Parietal lobe (tissue), 1 donor: ENCODE results near the gene TDP2. TPM values are rescaled to one million over a fixed set of nuclear protein-coding genes. Genes with fewer than 3 reads are reported as not detected.

Source experiments
- total RNA-seq: library from RNA; depleted of rRNA; stranded (reverse); fragments of >200 nt; gene quantifications from one replicate; pipeline ENCODE4 v1.2.3, GENCODE V29; 2014

TDP2 gene
- 36.0 TPM for total RNA-seq

GRCh38 chr6:24666641-24667377, at the start of gene TDP2, which contains the start of gene ACOT13:
Gene TDP2, minus strand, starts transcription at chr6:24666899. Its CDS starts 37 bp downstream, at chr6:24666862.
Gene ACOT13, plus strand, starts transcription at chr6:24667077. Its CDS starts 187 bp downstream, at chr6:24667264.

Other genes with a start within 250 kb of the TDP2 start
- gene GPLD1, start 177.3 kb downstream of the TDP2 start, total RNA-seq: 19.7 TPM
- 13.5 TPM for gene ALDH5A1, start 171.9 kb downstream of the TDP2 start, total RNA-seq
- gene KIAA0319, start 20.7 kb downstream of the TDP2 start, total RNA-seq: 56.0 TPM
- gene ACOT13, start 178 bp upstream of the TDP2 start, total RNA-seq: 4.7 TPM
- gene C6orf62, start 52.3 kb upstream of the TDP2 start, total RNA-seq: 93.9 TPM
- 8.1 TPM for gene GMNN, start 108.0 kb upstream of the TDP2 start, total RNA-seq
- gene ARMH2, start 132.0 kb upstream of the TDP2 start, total RNA-seq: not detected